HG02943 (cell line): ENCODE measurements around the gene GPC3.
"Not testable (repeated sequence)": the region's sequence is repeated elsewhere in the genome, so short reads cannot be mapped to it uniquely, and the experiment has no call there.

Experiments used
- ATAC-seq: cut with Tn5 transposase; IDR thresholded peaks from one replicate; pipeline ENCODE4 v1.9.1; 2021; ENCODE audit warnings: mild to moderate bottlenecking, low read depth, moderate library complexity; ENCODE audit not compliant: unreplicated experiment

Gene GPC3

DNA sequence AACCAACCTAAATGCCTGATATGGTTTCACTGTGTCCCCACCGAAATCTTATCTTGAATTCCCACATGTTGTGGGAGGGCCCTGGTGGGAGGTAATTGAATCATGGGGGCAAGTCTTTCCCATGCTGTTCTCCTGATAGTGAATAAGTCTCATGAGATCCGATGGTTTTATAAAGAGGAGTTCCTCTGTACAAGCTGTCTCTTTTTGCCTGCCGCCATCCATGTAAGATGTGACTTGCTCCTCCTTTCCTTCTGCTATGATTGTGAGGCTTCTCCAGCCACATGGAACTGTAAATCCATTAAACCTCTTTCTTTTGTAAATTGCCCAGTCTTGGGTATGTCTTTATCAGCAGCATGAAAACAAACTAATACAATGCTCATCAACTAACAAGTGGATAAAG, 265.1 kb downstream of the GPC3 start:
- not testable (repeated sequence) for ATAC-seq

DNA sequence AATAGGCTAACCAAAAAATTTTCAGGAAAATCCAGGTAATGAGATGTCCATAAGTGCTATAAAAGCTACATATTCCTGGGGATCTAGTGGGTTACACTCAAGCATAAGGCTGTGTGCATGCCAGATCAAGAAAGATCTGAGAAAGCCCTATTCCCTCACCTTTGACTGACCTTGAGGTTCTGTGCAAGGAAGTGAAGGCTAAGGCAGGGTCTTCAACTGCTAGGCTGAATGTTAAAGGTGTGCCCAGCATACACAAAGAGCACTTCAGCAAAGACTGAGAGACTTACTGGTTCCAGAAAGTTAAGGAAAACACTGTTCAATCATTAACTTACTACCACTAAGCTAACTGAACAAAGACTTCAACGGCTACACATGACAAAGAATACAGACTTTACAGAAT, 269.7 kb downstream of the GPC3 start:
- ATAC-seq, result no peak

DNA sequence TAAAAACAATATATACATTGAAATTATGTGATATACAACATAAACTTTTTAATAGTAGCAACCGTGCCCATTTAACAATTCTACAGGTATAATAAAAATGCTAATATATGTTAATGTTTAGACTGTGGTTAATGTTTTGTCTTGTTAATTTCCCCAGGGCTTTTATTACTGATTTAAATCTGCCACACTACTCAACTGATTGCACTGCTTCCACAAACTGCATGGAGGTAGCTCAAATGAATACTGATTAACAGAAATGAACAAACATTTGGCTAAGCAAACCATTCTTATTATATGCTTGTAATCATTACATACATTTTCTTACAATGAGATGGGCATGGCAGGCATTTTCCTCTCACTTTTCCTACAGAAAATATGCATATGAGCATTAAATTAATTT, 275.9 kb downstream of the GPC3 start:
- ATAC-seq, result no peak

DNA sequence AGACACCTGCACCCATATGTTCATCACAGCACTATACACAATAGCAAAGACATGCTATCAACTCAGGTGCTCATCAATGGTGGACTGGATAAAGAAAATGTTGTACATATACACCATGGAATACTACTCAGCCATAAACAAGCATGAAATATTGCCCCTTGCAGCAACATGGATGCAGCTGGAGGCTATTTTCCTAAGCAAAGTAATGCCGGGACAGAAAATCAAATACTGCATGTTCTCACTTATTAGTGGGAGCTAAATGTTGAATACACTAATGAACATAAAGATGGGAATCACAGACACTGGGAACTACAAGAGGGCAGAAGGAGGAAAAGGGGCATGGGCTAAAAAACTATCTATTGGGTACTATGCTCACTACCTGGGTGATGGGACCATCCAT, 278.5 kb downstream of the GPC3 start:
- ATAC-seq, result no peak

DNA sequence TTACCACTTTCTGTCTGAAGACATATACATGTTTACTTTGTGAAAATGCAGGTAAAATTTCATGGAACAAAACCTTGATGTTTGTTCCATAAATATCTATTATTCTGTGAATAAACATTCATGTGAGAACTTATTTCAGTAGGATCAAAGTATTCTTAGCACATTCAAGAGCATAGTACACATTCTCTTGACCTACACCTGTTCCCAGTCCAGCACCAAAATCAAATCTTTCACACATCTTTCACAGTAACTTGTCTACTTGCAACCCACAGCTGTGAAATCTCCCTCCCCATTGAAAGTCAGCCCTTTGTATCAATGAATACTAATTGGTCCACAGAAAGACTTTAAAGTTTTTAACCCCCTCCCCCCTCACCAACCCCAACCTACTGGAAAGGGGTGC, 283.2 kb downstream of the GPC3 start:
- no peak for ATAC-seq

DNA sequence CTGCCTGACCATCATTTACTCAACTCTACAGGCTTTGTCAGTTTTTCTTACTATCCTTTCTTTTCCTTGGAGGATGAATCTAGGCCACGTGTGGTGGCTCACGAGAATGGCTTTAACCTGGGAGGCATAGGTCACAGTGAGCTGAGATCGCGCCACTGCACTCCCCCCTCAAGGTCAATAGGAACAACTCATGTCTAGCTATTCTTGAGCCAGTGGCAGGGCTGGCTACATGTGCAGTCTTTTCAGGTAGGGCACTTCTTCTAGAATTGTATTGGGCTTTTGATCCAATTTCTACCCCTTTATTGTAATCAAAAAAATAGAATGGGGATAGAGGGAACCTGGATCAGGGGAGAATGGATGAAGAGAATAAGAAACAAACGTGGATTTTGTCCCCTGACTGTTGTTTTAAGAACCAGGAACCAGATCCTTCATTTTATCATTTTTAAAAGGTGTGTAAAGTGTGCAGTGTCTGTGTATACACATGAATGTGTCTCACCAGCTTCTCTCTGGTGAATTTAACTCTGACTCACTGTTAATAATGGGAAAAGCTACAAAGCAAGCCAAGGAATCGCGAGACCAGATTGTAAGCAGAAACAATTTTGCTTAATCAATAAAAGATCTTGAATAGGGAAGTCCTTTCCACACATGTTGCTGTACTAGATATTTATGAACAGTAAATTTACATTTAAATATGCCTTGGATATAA, 286.2 kb downstream of the GPC3 start:
- ATAC-seq, result no peak

DNA sequence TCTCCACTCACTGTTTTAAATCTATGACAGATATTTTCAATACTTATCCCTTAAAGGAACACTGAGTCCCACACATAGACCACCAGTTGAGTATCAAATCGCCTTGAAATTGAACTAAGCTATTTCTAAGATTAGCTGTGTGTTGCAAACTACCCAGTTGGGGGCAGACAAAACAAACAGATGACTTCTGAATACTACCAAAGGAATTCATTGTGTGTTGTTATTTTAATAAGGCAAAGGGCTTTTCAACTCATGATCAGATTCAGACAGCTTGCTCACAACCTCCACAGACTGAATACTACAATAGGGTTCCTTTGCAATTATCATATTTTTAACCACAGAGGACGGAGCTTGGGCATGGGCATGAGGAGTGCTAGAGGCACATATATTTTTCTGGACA, 287.1 kb downstream of the GPC3 start:
- no peak for ATAC-seq

DNA sequence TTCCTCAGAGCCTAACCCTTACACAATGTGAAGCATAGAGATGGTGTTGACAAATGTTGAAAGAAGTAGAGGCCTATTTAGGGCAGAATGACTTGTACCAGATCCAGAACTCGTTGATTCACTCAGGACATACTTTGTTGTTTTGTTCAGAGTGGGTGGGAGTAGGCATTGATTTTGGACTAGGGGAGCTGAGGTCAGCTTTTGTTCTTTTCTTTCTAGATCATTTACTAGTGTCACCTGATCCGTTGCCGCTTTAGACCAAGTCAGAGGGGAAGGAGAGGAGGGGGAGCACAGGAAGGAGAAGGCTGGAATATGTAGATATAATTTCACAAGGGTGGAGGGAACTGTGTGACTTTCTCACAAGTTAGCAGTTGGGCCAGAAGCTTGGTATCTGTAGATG, 287.7 kb downstream of the GPC3 start:
- ATAC-seq, result no peak

DNA sequence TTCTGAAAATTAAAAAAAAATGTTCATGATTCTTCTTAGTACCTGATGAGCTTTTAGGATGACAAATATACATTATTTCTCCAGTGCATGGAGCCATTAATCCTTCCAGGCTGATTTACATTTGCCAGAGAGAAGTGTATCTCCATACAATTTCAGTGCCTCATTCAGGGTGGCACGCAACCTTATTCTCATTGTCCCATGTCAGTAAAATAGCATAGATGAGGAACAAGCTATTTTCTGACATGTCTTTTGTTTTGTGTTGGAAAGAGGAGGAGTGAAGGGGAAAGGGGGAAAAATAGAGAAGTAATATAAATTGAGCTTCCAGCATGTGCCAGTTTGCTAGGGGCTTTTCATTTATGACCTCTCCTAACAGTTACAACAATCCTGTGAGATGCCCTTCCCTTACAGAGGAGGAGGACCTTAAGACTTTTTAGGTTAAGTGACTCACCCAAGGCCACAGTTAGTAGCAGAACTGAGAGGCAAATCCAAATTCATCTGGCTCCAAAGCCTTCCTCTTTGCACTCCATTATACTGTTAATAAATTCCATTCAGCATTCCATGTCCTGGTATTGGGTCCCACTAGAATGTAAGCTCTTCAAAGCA, 295.3 kb downstream of the GPC3 start:
- no peak for ATAC-seq

DNA sequence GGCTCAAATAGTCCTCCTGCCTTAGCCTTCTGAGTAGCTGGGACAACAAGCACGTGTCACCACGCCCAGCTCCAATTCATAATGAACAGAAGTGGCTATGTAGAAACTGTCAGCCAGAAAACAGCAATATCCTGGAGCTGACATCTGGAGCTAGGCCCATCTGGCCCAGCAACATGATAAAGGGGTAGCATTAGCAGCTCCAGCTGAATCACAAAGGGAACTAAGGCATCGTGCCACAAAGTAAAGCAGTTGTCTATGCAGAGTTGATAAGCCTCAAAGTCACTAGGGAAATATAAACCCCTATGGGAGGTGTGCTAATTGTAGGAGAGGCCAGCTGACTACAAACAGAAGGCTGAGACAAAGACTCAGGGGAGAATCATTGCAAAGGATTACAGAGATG, 299.6 kb downstream of the GPC3 start:
- ATAC-seq, result no peak

DNA sequence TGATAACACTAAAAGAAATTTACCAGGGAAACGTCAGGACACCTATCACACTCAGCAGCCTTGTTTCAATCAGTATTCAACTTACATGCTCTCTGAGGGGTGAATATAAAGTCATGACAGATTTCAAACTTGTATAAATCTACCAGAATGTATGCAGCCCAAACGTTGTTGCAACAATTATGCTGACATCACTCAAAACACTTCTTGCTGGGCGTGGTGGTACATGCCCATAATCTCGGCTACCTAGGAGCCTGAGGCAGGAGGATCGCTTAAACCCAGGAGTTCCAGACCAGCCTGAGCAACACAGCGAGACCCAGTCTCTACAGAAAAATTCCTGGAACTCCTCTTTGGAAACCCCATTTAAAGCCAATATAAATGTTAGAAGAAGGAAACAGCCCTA, 303.5 kb downstream of the GPC3 start:
- ATAC-seq, result no peak

DNA sequence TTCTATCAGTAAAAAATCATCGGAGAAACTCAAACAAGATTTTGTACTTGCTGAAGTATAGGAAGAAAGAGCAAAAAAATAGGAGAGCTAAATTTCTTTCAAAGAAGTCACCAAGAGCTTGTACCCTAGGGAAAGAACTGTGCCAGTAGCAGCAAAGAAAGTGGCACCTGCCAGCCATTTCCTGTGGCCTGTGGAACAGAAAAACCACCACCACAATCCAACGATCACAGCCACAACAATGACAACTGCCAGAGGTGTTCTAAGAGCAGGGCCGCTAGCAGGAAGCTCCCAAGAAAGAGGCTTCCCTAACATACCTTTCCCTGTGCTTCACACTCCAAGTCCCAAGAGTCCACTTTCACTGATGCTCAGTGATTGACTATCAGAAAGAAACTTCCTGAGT, 304.0 kb downstream of the GPC3 start:
- no peak for ATAC-seq

DNA sequence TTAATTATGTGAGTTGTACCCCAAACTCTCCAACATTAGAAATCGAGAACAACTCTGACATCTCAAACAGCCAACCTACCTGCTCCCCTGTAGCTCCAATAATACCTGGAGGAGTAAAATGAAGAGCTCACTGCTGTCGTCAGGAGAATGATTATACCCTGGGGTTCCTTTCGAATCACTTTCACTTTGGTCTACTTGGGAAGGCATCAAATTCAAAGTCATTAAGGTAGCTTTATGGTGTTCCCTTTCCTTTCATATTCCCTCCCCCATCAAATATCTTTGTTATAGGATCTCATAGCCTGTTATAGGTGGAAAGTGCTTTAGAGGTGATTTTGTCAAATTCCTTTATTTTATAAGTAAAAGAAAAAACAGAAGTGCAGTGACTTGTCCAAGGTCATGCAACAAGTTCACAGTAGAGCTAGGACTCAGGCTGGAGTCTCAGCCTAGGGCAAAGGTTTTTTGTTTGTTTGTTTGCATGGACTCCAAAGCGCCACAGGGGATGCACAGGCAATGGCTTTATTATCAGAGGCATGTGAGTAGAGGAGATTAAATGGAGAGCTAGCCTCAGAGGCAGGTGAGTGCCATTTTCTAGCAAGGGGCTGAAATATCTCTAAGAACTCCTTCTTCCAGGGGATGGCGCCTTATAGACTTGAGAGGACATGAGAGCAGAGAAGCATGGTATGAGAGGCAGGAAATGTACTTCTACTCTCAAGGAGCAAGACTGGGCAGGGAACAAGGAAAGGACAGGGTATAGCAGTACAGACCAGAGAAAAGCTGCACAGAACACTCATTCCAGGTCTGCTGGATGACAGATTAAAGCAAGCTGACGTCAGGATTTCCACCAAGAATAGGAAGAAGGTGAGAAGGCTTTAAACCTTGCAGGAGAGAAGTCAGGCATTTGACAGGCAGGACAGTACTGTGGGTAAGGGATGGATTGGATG, 308.0 kb downstream of the GPC3 start:
- no peak for ATAC-seq

DNA sequence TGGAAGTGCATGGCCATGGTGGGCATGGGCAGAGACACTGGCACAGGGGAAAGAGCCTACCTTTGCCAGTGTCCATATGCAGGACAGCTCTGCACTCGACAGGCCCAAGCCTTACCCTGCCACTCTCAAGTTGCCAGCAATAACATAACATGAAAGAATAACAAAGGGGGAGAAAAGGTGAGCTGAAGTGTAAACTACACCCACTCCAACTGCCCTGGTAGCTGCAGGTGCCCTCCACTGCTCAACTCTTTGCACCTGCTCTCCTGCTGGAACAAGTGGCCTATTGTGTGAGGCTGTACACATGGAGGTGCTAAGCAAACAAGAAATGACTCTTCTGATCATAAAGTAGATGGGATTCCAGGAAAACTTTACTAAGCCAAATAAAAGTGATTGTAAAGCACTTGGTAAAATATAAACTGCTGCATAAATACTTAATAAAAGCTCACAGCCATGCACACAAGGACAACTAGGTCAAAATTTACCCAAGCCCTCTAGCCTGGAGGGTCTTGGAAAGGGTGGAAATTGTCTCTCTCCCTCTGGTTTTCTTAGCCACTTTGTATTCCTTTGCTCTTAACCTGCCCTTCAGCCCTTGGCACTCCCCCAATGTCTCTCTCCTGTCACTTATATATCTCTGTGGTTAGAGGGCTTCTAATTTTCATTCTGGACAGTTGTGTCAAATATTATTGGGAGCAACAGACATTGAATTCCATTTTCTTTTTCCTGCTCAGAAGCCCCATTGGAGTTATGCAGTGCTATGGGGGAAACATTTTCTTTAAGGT, 308.9 kb downstream of the GPC3 start:
- no peak for ATAC-seq

DNA sequence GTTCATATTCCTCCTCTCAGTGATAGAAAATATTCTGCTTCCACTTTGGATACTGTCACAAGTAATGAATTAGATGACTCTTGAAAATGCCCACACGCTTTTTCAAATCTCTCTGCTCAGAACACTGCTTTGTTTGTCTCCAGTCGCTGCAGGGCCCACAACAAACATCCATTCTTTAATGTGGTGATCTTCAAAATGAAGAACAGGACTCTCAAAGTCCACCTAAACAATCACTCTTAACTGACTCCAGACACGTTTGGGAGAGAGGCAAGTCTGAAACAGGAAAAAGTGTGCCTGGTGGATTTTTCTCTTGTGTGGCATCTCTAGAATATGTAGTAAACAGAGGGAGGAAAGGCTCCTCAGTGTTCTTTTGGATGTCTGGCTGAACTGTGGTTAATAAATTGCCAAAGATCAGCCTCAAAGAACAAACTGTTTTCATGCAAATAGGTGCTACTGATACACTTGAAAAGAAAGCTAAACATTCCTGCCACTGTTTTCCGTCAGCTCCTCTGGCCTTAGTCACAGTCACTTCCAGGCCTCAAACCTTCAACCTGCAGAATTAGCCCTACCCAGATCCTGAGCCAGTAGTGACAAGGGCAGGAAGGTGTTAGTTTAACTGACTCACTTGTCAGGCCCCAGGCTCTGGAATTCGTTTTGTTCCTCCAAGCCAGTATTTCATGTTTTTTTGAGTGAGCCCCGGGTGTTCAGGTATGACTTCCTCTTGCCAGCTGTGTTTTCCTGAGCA, 310.5 kb downstream of the GPC3 start:
- no peak for ATAC-seq

DNA sequence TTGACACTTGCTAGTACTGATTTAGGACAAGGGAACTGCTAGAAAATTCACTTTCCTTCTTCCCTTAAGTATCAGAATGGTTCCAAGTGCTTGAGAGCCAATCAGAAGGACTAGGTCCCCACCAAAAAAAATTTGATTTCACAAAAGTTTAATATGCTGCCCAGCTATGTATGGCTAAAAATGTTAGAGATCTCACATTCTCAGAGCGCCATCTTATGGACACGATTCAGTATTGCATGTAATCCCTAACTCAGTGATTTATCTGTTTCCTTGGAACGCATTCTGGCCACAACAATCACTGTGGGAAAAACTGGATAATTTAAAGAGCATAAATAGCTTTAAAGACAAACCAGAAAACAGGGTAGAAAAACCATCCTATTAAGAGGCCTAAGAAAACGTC, 315.0 kb downstream of the GPC3 start:
- ATAC-seq, result no peak

DNA sequence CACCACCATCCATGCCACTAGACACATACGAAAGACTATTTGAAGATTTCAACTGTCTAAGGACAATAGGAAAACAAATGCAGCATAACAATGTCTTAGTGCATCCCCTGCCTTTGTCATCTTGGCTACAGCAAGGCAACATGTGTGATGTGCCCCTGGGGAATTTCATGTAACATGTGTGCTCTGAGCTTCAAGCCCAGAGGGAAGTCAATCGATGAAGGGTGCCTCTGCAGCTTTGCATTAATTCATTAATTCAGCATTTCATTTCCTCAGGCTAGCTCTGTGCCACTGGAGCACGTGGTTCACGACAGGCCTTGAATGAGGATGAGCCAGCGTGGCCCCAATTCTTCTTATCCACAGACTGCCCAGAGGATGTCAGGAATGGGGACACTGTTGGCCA, 316.2 kb downstream of the GPC3 start:
- no peak for ATAC-seq

DNA sequence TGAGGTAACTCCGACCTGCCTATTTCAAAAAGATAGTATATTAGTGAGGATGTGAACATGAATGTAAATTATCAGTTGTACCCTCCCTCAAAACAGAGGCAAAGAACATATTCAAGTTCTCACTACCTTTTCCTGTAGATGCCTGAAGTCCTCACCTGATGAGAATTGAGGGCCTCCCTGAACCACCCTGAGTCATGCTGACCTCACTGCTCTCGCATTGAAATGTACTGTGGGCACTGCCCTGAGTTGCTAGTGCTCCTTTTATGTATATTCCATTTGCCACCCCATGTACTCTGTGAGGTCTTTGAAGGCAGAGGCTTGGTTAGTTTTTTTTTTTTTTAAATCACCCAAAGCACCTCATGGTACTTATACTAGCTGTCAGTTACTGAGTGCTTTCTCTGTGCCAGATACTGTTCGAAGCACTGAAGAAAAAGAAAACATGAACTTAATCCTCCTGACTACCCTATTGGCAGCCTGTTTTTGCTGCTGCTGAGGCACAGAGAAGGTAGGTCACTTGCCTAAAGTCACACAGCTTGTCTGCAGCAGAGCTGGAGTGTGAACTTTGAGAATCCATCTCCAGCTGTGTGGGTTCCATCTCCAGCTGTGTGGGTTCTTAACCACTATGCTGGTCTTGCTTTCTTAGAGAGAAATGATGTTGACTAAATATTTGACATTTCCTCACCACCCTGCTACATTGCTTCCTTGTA, 317.0 kb downstream of the GPC3 start:
- ATAC-seq, result no peak

DNA sequence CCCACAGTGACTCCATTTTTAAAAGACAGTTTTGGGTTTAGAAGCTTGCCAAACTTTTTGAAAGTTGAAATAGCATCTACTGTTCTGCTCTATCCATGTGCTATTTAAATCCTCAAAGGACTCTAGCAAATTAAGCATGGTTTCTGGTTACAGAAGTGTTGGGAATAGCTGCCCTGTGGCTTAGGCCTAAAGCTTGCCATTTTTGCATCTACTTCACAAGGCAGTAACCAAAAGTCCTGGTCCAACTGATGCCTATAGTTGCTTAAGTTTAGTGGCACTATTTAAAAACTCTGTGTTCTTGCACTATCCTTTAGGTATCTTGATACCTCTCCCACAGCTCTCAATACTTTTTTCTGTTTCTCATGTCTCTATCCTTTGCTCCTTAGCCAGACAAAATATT, 319.1 kb downstream of the GPC3 start:
- no peak for ATAC-seq
